Measurements from ENCODE around the gene RPS21. TPM values are rescaled to one million over a fixed set of nuclear protein-coding genes. Genes with fewer than 3 reads are reported as not detected.

The RPS21 gene
- total RNA-seq, 6 experiments from 2014 or later: 1,061 to 1,388 (median 1,229) TPM

- H3K36me3 Mint-ChIP-seq (ENCODE audit: low read depth): peaks cover 5% of the 10 kb centered on the region
- TF ChIP-seq CTCF (IDR thresholded peaks at IDR 0.05): no peak
- DNase-seq: no peak
- H3K27ac Mint-ChIP-seq: no peak overlapping the region
- no peaks in the 10 kb centered on the region for H3K4me1 Mint-ChIP-seq (ENCODE audit: low read depth)
- H3K9me3 Mint-ChIP-seq: peaks cover 8% of the 10 kb centered on the region
- H3K4me3 Mint-ChIP-seq: no peak overlapping the region
- H3K27me3 Mint-ChIP-seq (ENCODE audit: insufficient read depth): peaks cover 3% of the 10 kb centered on the region
Observed at GRCh38 chr20:62377064-62377461, 9.8 kb upstream of the RPS21 start.

DNA sequence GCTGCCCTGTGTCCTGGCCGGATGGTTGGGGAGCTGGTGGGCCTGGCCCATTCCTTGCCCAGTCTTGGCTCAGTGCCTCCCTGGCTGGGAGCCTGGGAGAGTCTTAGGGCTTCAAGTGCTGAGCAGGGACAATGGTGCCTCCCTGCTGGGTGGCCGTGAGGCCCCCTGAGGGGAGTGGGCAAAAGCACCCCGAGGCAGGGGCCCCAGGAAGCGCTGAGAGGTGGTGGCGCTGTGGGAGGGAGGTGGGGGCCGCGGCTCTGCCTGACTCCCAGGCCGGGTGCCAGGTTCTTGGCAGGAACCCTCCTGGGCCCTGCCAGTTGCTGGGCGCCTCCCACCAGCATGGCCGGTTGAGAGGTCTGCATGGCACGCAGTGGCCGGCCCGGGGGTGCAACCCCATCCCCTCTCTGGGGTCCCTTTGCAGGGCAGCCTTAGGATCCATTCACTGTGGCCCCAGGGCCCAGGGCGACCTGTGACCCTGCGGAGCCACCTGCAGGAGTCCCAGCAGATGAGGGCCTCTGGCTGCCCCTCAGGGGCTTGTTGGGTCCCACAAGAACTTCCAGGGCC is 9.2 kb upstream of the RPS21 start:
- Mint-ChIP-seq H3K27me3 (ENCODE audit: insufficient read depth) (peaks cover 3% of the 10 kb centered on the region), H3K36me3 (ENCODE audit: low read depth) (peaks cover 11% of the 10 kb centered on the region), H3K9me3 (peaks cover 8% of the 10 kb centered on the region), H3K27ac (no peak overlapping the region), H3K4me1 (ENCODE audit: low read depth) (no peaks in the 10 kb centered on the region), H3K4me3 (no peak overlapping the region)
- TF ChIP-seq CTCF (IDR thresholded peaks at IDR 0.05): no peak
- no peak for DNase-seq

- no peak for DNase-seq
- peaks cover 2% of the 10 kb centered on the region for H3K27me3 Mint-ChIP-seq (ENCODE audit: insufficient read depth)
Observed at GRCh38 chr20:62378215-62378614, 8.7 kb upstream of the RPS21 start.

DNA sequence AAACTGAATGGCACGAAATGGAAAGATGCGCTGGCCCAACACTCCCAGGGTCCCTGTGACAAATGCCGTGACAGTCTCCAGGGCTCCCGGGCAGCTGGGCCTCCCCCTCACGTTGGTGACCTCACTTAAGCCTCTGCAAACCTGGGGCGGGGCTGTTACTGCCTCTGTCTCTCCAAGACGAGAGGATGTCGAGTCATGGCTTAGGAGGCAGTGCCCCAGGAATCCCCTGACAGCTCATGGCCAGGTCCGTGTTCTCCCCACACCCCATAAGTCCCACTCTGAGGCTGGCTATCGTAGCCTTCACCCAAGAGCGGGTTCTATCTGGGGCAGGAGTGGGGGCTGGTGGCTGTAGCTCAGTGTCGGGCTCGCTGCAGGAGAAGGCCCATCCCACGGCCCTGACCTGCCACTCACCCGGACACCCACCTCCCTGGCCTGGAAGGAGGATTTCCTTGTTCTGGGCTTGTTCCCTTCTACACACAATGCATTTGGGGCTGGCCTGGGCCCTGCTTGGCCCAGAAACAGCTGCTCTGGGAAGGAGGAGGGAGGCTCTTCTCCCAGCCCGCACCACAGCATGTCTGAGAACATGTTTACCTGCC is 5.6 kb upstream of the RPS21 start:
- TF ChIP-seq CTCF (IDR thresholded peaks at IDR 0.05): no peak
- DNase-seq: no peak
- Mint-ChIP-seq H3K4me1 (ENCODE audit: low read depth) (peaks cover 15% of the 10 kb centered on the region), H3K4me3 (no peak overlapping the region), H3K27me3 (ENCODE audit: insufficient read depth) (no peaks in the 10 kb centered on the region; the same call in none of the 2 replicates), H3K36me3 (ENCODE audit: low read depth) (peaks cover 12% of the 10 kb centered on the region), H3K9me3 (peaks cover 5% of the 10 kb centered on the region), H3K27ac (no peak overlapping the region)

More at GRCh38 chr20:62378215-62378614, 8.7 kb upstream of the RPS21 start:
- H3K27ac Mint-ChIP-seq: no peak overlapping the region
- H3K4me1 Mint-ChIP-seq (ENCODE audit: low read depth): no peaks in the 10 kb centered on the region
- no peak for TF ChIP-seq CTCF (IDR thresholded peaks at IDR 0.05)
- H3K4me3 Mint-ChIP-seq: no peak overlapping the region
- H3K9me3 Mint-ChIP-seq: peaks cover 5% of the 10 kb centered on the region
- H3K36me3 Mint-ChIP-seq (ENCODE audit: low read depth): peaks cover 12% of the 10 kb centered on the region

DNA sequence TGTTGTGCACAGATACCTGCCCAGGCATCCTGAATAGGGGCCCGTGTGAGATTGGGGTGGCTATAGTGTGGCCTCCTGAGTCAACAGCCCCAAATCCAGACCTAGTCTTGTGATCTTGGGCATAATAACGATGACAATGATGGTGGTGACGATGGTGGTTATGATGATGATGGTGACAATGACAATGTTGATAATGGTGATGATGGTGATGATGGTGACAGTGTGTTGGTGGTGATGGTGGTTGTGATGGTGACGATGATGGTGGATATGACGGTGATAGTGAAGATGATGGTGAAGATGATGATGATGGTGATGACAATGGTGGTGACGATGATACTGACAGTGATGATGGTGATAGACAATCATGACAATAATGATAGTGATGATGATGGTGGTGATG is 5.1 kb upstream of the RPS21 start:
- Mint-ChIP-seq H3K27ac (no peak overlapping the region), H3K4me3 (no peak overlapping the region), H3K9me3 (peaks cover 5% of the 10 kb centered on the region), H3K27me3 (ENCODE audit: insufficient read depth) (peaks cover 1% of the 10 kb centered on the region), H3K36me3 (ENCODE audit: low read depth) (peaks cover 12% of the 10 kb centered on the region), H3K4me1 (ENCODE audit: low read depth) (peaks cover 15% of the 10 kb centered on the region)
- no peak for TF ChIP-seq CTCF (IDR thresholded peaks at IDR 0.05)
- no peak for DNase-seq
